Stimulated activated CD8-positive, alpha-beta memory T cell treated with anti-CD3 and anti-CD28 coated beads, Interleukin-4, amount 100 ng/mL, for 24 hours (primary cell): ENCODE measurements around the gene SPX.

Experiments used
- DNase-seq: peaks from one replicate; pipeline ENCODE4 v3.0.0-alpha.2; 2020; ENCODE audit warnings: low read depth

The SPX gene

GRCh38 chr12:21538061-21538653 lies 12.1 kb downstream of the SPX start:
- no peak for DNase-seq

GRCh38 chr12:21539797-21540196 lies 13.7 kb downstream of the SPX start:
- DNase-seq, result no peak

- DNase-seq, result no peak
Observed at GRCh38 chr12:21541773-21542172, 15.7 kb downstream of the SPX start.

GRCh38 chr12:21542403-21542802 lies 16.3 kb downstream of the SPX start:
- no peak for DNase-seq

- DNase-seq, result no peak
Observed at GRCh38 chr12:21543151-21543550, 17.1 kb downstream of the SPX start.

GRCh38 chr12:21545557-21545956 lies 19.5 kb downstream of the SPX start:
- DNase-seq, result no peak

- no peak for DNase-seq
Observed at GRCh38 chr12:21546716-21547115, 20.6 kb downstream of the SPX start.

GRCh38 chr12:21547437-21547836 lies 21.3 kb downstream of the SPX start:
- DNase-seq, result no peak

- no peak for DNase-seq
Observed at GRCh38 chr12:21551841-21552465, 25.9 kb downstream of the SPX start.

- no peak for DNase-seq
Observed at GRCh38 chr12:21552635-21553328, 26.7 kb downstream of the SPX start.

GRCh38 chr12:21553329-21553675 lies 27.2 kb downstream of the SPX start:
- DNase-seq, result no peak

- no peak for DNase-seq
Observed at GRCh38 chr12:21558100-21558679, 32.1 kb downstream of the SPX start.

GRCh38 chr12:21559855-21560569 lies 33.9 kb downstream of the SPX start:
- no peak for DNase-seq

- no peak for DNase-seq
Observed at GRCh38 chr12:21561158-21561557, 35.1 kb downstream of the SPX start.

GRCh38 chr12:21562859-21563258 lies 36.8 kb downstream of the SPX start:
- DNase-seq, result no peak

GRCh38 chr12:21566223-21566906 lies 40.3 kb downstream of the SPX start:
- no peak for DNase-seq

GRCh38 chr12:21566907-21567394 lies 40.9 kb downstream of the SPX start:
- DNase-seq, result no peak

- DNase-seq, result no peak
Observed at GRCh38 chr12:21568115-21568514, 42.0 kb downstream of the SPX start.

- no peak for DNase-seq
Observed at GRCh38 chr12:21571046-21571445, 45.0 kb downstream of the SPX start.

GRCh38 chr12:21573733-21574358 lies 47.8 kb downstream of the SPX start:
- DNase-seq, result no peak

GRCh38 chr12:21576431-21576830 lies 50.3 kb downstream of the SPX start:
- no peak for DNase-seq
